ENCODE measurements around the gene ZNRF3.
"Not testable (repeated sequence)": the region's sequence is repeated elsewhere in the genome, so short reads cannot be mapped to it uniquely, and the experiment has no call there.

The ZNRF3 gene

DNA sequence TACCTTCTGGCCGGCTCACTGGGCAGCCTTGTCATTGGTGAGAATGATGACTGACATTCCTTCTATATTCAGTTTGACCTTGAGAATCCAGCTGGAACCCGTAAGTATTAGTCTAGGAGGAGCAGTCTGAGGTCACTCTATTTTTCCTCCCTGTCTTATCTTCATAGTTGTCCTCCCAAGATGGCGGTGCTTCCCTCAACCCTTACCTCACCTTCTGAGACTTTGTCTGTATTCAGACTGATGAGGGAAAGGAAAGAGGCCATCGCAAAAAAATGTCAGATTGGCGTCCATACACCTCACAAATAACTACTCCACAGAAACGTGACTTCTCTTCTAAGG, 195.5 kb downstream of the ZNRF3 start:
- TF ChIP-seq, protein P1, sequence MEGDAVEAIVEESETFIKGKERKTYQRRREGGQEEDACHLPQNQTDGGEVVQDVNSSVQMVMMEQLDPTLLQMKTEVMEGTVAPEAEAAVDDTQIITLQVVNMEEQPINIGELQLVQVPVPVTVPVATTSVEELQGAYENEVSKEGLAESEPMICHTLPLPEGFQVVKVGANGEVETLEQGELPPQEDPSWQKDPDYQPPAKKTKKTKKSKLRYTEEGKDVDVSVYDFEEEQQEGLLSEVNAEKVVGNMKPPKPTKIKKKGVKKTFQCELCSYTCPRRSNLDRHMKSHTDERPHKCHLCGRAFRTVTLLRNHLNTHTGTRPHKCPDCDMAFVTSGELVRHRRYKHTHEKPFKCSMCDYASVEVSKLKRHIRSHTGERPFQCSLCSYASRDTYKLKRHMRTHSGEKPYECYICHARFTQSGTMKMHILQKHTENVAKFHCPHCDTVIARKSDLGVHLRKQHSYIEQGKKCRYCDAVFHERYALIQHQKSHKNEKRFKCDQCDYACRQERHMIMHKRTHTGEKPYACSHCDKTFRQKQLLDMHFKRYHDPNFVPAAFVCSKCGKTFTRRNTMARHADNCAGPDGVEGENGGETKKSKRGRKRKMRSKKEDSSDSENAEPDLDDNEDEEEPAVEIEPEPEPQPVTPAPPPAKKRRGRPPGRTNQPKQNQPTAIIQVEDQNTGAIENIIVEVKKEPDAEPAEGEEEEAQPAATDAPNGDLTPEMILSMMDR (conservative IDR thresholded peaks at IDR 0.05), result no peak
- peak overlapping the region; percentile 38 for H3K27ac ChIP-seq

DNA sequence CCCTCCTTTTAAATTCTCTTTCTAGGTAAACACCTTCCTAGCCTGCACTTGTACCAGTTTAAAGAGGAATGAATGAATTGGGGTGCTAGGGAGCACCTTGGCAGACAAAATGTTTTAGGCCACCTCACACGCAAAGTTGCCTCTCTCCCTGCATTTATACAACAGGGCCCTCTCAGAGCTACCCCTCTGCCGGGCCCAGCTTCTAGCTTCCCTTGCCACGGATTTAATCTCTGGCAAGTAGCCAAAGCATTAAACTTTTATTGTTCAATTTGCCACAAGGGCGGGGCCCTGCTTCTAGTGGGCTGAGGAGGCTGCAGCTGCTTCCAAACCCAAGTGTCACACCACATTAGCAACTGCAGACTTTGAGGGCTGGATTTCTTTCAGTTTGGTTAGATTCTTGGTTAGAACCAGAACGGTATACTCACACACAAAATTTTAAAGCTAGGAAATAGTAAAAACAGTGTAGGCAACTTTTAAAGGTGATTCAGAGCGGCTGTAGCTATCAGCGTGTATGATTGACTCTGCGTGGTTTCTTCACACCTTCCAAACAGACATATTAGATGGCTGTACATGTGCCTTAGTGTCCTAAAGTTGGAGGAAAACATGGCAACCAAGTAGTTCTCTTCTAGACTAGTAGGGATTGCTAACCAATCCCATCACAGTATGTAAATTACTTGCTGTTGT, 196.0 kb downstream of the ZNRF3 start:
- H3K27ac ChIP-seq, result peak overlapping the region; percentile 38
- TF ChIP-seq, protein P1 (conservative IDR thresholded peaks at IDR 0.05), result no peak

DNA sequence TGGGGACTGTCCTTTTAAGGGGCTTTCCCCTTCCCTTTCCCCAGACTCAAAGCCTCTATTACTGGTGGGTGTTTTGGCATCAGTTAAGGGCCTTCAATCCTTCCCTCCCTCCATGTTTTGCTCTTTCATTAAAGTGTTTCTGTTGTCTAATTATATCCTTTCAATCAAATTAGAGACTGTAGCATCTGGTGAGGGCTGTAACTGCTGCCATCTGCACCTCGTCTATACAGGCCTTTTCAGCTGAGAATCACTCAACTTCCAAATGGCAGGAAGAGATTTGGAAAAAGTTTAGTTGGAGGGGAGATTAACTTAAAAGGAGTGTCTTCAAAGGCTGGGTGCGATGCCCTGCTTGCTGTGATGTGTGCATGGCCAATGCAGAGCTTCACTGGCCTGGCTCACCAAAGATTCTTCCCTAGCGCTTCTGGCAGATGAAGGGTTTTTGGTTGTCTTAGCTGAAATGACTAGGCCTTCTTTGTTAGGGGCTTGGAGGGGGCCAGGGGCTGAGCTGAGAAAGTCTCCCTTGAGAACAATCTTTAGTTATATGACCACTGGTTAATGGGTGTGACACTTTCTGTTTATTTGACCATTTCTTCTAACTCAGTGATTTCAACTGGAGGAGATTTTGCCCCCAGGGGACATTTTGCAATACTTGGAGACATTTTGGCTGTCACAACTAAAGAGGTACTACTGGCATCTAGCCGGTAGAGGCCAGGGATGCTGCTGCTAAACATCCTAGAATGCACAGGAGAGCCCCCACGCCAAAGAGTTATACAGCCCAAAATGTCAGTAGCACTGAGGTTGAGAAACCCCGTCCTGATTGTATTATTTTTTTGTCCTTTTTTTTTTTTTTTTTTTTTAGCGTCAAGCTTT, 197.0 kb downstream of the ZNRF3 start:
- TF ChIP-seq, protein P1 (conservative IDR thresholded peaks at IDR 0.05), result no peak
- H3K27ac ChIP-seq, result peak overlapping the region; percentile 38; the same call in 1 of the 2 replicates

DNA sequence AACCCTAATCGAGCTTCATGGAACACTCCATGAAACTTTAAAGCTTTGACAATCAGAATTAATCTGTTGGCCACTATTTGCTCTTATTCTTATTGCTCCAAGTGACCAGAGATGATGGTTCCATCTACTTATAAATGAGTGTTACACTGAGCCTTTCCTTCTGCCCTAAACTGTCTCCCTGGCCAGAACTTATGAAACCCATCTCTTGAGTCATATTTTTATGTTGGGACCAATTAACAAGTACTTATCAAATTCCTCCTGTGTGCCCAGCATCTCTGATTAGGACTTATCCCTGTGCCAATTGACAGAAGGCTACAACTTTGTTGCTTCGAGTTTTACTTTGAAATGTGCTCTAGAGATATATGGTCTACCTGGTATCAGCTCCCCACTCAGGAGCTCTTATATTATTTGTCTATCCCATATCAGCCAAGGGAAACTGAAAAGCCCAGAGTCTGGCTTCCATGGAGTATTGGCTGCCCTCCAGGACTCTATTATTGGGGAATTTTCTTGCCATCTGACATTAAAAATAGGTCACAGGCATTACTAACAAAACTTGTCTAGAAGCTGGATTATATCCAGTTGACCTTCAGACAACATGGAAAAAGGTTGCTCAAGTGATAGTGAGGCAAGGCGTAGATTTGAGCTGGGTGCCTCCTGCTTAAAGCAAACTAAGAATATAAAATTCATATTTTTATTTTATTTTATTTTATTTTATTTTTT, 198.3 kb downstream of the ZNRF3 start:
- no peak overlapping the region for H3K27ac ChIP-seq
- TF ChIP-seq, protein P1 (conservative IDR thresholded peaks at IDR 0.05), result no peak

DNA sequence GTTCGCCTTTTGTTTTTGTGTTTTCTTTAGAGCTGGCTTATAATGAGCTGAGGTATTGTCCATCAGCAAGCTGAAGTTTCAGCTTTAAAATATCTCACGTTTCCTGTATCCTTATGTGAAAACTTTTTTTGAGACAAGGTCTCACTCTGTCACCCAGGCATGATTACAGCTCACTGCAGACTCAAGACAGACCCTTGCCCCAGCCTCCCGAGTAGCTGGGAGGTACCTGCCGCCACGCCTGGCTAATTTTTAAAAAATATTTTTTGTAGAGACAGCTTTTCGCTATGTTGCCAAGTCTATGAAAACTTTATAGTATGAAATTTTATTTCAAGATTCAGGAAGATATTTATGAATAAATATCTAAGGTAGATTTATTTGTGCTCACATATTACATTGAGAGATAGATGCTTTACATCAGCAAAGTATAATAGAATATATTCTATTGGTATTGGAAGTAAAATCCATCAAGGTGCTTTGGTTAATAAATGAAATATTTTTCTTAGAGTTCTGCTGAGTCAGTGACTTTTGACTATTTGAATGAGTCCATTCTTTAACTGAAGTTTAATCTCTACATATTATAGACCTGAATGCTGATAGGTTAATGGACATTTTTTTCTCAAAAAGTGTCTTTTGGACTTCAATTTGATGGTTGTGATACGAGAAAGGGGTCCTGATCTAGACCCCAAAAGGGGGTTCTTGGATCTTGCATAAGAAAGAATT, 199.6 kb downstream of the ZNRF3 start:
- H3K27ac ChIP-seq, result no peak overlapping the region

DNA sequence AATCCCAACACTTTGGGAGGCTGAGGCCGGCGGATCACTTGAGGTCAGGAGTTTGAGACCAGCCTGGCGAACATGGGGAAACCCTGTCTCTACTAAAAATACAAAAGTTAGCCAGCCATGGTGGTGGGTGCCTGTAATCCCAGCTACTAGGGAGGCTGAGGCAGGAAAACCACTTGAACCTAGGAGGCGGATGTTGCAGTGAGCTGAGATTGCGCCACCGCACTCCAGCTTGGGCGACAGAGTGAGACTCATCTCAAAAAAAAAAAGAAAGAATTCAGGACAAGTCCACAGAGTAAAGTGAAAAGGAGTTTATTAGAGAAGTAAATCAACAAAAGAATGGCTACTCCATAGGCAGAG, 200.2 kb downstream of the ZNRF3 start:
- H3K27ac ChIP-seq, result not testable (repeated sequence)

More for the DNA sequence above, 199.6 kb downstream of the ZNRF3 start:
- TF ChIP-seq, protein P1 (conservative IDR thresholded peaks at IDR 0.05), result no peak

DNA sequence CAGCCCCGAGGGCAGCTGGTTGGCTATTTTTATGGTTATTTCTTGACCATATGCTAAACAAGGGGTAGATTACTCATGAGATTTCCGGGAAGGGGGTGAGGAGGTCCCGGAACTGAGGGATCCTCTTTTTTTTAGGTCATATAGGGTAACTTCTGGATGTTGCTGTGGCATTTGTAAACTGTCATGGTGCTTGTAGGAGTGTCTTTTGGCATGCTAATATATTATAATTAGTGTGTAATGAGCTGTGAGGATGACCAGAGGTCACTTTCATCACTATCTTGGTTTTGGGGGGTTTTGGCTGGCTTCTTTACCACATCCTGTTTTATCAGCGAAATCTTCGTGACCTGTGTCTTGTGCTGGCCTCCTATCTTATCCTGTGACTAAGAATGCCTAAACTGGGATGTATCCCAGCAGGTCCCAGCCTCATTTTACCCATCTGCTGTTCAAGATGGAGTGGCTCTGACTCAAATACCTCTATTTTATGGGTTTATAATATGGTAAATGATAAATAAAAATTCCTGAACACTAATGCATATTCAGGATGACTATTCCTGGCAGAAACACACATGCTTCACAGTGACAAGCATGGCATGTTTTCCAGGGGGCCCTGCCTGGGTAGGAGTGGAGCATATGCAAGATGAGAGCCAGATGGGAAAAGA, 200.7 kb downstream of the ZNRF3 start:
- TF ChIP-seq, protein P1 (conservative IDR thresholded peaks at IDR 0.05), result no peak
- H3K27ac ChIP-seq, result no peak overlapping the region
